Fibroblast of pulmonary artery (primary cell): ENCODE results near the gene SMARCD3.

Experiments
- DNase-seq: peaks from one replicate; pipeline ENCODE4 v3.0.0-alpha.2; 2010; ENCODE audit warnings: low read depth
- H3K4me3 ChIP-seq: replicated peaks from 2 replicates; pipeline ENCODE4 v1.5.1; 2011; ENCODE audit warnings: low read depth, mild to moderate bottlenecking, control low read depth, low read length, moderate library complexity
- TF ChIP-seq, protein P1 (sequence below): IDR thresholded peaks from 2 replicates; pipeline ENCODE4 v1.5.1; 2011; ENCODE audit warnings: mild to moderate bottlenecking, control low read depth, low read length, inconsistent platforms; ENCODE audit errors: missing control alignments

Gene SMARCD3

GRCh38 chr7:151201751-151202150 is 46.7 kb downstream of the SMARCD3 start:
- TF ChIP-seq, protein P1, sequence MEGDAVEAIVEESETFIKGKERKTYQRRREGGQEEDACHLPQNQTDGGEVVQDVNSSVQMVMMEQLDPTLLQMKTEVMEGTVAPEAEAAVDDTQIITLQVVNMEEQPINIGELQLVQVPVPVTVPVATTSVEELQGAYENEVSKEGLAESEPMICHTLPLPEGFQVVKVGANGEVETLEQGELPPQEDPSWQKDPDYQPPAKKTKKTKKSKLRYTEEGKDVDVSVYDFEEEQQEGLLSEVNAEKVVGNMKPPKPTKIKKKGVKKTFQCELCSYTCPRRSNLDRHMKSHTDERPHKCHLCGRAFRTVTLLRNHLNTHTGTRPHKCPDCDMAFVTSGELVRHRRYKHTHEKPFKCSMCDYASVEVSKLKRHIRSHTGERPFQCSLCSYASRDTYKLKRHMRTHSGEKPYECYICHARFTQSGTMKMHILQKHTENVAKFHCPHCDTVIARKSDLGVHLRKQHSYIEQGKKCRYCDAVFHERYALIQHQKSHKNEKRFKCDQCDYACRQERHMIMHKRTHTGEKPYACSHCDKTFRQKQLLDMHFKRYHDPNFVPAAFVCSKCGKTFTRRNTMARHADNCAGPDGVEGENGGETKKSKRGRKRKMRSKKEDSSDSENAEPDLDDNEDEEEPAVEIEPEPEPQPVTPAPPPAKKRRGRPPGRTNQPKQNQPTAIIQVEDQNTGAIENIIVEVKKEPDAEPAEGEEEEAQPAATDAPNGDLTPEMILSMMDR = no peak
- DNase-seq = no peak
- no peak overlapping the region for H3K4me3 ChIP-seq

DNA sequence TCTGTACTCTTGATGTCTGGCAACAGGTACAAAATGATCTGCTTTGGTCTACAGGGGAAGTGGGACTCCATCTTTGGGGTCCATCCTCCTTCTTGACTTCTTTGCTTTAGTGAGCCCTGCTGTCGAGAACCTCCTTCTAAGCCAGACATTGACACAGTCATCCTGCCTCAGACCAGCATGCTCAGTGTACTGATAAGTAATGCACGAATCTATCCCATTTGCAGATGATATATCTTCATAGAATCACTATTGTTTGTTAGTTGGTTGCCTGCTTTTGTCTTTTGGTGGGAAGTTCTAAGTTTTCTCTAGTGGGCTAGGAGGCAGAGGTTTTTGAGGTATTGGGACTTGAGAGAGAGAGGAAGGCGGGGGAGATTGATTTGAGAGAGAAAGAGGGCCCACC is 47.1 kb downstream of the SMARCD3 start:
- TF ChIP-seq, protein P1 = no peak
- DNase-seq = no peak

GRCh38 chr7:151198945-151199848 is 49.3 kb downstream of the SMARCD3 start:
- TF ChIP-seq, protein P1 = no peak
- DNase-seq = no peak
- H3K4me3 ChIP-seq = no peak overlapping the region

More for the DNA sequence above, 47.1 kb downstream of the SMARCD3 start:
- H3K4me3 ChIP-seq = no peak overlapping the region

- no peak overlapping the region for H3K4me3 ChIP-seq
- TF ChIP-seq, protein P1 = no peak
- no peak for DNase-seq
Measured at GRCh38 chr7:151197932-151198331, 50.6 kb downstream of the SMARCD3 start.

GRCh38 chr7:151195616-151196450 is 52.7 kb downstream of the SMARCD3 start:
- H3K4me3 ChIP-seq = no peak overlapping the region
- DNase-seq = no peak
- TF ChIP-seq, protein P1 = no peak

DNA sequence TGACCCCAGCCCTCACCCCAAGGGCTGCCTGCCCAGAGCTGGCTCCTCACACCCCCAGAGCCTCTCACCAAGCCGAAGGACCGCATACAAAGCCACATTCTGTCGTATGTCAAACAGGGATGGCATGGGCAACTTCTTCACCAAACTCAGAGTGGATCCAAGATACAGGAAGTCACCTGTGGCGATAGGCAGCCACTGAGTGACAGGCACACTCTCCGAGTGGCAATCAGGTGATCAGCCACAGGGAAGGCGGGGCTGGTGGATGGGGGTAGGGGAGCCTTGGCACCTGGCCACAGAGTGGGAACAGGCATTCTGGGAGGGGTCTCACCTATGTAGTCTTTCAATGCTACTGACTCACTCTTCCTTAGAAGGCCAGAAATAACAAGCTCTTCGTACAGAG is 54.3 kb downstream of the SMARCD3 start:
- no peak for DNase-seq

More for the DNA sequence above, 54.3 kb downstream of the SMARCD3 start:
- H3K4me3 ChIP-seq = no peak overlapping the region
- TF ChIP-seq, protein P1 = no peak
